HepG2 (cell line): ENCODE results near the gene NAV2. TPM values are rescaled to one million over a fixed set of nuclear protein-coding genes. Genes with fewer than 3 reads are reported as not detected.

ENCODE experiments used
- CC2D1A ChIP-seq: sonication (generic); formaldehyde crosslinking; IDR thresholded peaks from 2 replicates; pipeline ENCODE4 v1.8.1; 2023; ENCODE audit warnings: mild to moderate bottlenecking, missing genetic modification reagents
- ESRRA ChIP-seq: sonication (generic); formaldehyde crosslinking; IDR thresholded peaks from 2 replicates; pipeline ENCODE4 v1.5.1; 2020; ENCODE audit warnings: mild to moderate bottlenecking, low read depth, missing genetic modification reagents
- FOSL2 ChIP-seq: sonication (generic); formaldehyde crosslinking; IDR thresholded peaks from 2 replicates; pipeline ENCODE4 v1.4.0; 2020; ENCODE audit warnings: missing genetic modification reagents
- GZF1 ChIP-seq: sonication (generic); formaldehyde crosslinking; IDR thresholded peaks from 2 replicates; pipeline ENCODE4 v1.5.1; 2020; ENCODE audit warnings: mild to moderate bottlenecking, missing genetic modification reagents
- IRF2 ChIP-seq: IDR thresholded peaks from 2 replicates; pipeline ENCODE4 v1.6.1; 2018; ENCODE audit warnings: missing genetic modification reagents, missing compliant biosample characterization
- KDM5B ChIP-seq: sonication (generic); formaldehyde crosslinking; IDR thresholded peaks from 2 replicates; pipeline ENCODE4 v1.4.0; 2020; ENCODE audit warnings: missing genetic modification reagents, mild to moderate bottlenecking, borderline replicate concordance
- KLF9 ChIP-seq: IDR thresholded peaks from 2 replicates; pipeline ENCODE4 v1.6.1; 2016; ENCODE audit warnings: low read depth
- MEF2D ChIP-seq: sonication (generic); formaldehyde crosslinking; IDR thresholded peaks from 2 replicates; pipeline ENCODE4 v1.5.1; 2020; ENCODE audit warnings: mild to moderate bottlenecking, missing genetic modification reagents
- MYC ChIP-seq: sonication (generic); formaldehyde crosslinking; IDR thresholded peaks from 2 replicates; pipeline ENCODE4 v1.9.0; 2021; ENCODE audit warnings: missing genetic modification reagents, borderline replicate concordance
- PAWR ChIP-seq: sonication (generic); formaldehyde crosslinking; IDR thresholded peaks from 2 replicates; pipeline ENCODE4 v1.4.0; 2020; ENCODE audit warnings: missing genetic modification reagents, mild to moderate bottlenecking, borderline replicate concordance
- POLR2A ChIP-seq, 2 experiments: IDR thresholded peaks; 2 replicates each; pipeline ENCODE4 v1.6.1; 2011; ENCODE audit warnings: low read depth in 2 of 2, low read length in 2 of 2, mild to moderate bottlenecking in 1 of 2, moderate library complexity in 1 of 2; ENCODE audit not compliant: insufficient read depth in 1 of 2
- SIX4 ChIP-seq: sonication (generic); formaldehyde crosslinking; IDR thresholded peaks from 2 replicates; pipeline ENCODE4 v1.4.0; 2020; ENCODE audit warnings: missing genetic modification reagents
- SMC3 ChIP-seq: IDR thresholded peaks from 2 replicates; pipeline ENCODE4 v1.6.1; 2011; ENCODE audit warnings: low read length, improper control_type of control experiment
- SOX5 ChIP-seq: IDR thresholded peaks from 2 replicates; pipeline ENCODE4 v1.6.1; 2016; ENCODE audit warnings: borderline replicate concordance
- ZBTB7B ChIP-seq: sonication (generic); formaldehyde crosslinking; IDR thresholded peaks from 2 replicates; pipeline ENCODE4 v1.4.0; 2020; ENCODE audit warnings: missing genetic modification reagents
- ZMYM4 ChIP-seq: sonication (generic); formaldehyde crosslinking; IDR thresholded peaks from 2 replicates; pipeline ENCODE4 v1.8.1; 2023; ENCODE audit warnings: mild to moderate bottlenecking, missing genetic modification reagents
- ZNF292 ChIP-seq: sonication (generic); formaldehyde crosslinking; IDR thresholded peaks from 2 replicates; pipeline ENCODE4 v1.8.1; 2022; ENCODE audit warnings: mild to moderate bottlenecking, low read depth, missing genetic modification reagents, borderline replicate concordance
- ZNF556 ChIP-seq: sonication (generic); formaldehyde crosslinking; IDR thresholded peaks from 2 replicates; pipeline ENCODE4 v1.4.0; 2020; ENCODE audit warnings: mild to moderate bottlenecking, missing genetic modification reagents, borderline replicate concordance
- ZNF619 ChIP-seq: sonication (generic); formaldehyde crosslinking; IDR thresholded peaks from 2 replicates; pipeline ENCODE4 v1.4.0; 2020; ENCODE audit warnings: mild to moderate bottlenecking, missing genetic modification reagents
- polyA plus RNA-seq, 8 experiments: library from polyadenylated mRNA; depleted of rRNA in 3 of 8; stranded (reverse) in 7 of 8; unstranded in 1 of 8; fragments of >200 nt; fragmentation: Illumina TruSeq in 4 of 8; extraction: Trizol in 4 of 8; gene quantifications; 2 replicates each; pipeline versions ENCODE4 v1.2.1 to v1.2.3, GENCODE V29; 2011 to 2016; ENCODE audit warnings: low read depth in 4 of 8, missing spikeins in 1 of 8, mixed read lengths in 1 of 8; ENCODE audit not compliant: insufficient read depth in 1 of 8
- total RNA-seq, 5 experiments: library from RNA; depleted of rRNA; stranded (reverse); fragments of >200 nt; fragmentation: Illumina TruSeq; extraction: Trizol; gene quantifications; 2 replicates each; pipeline ENCODE4 v1.2.3, GENCODE V29; 2016; ENCODE audit warnings: low read depth in 1 of 5
- TF ChIP-seq, protein P1 (sequence below): IDR thresholded peaks from 2 replicates; pipeline ENCODE4 v1.6.1; 2012; ENCODE audit warnings: inconsistent platforms
- TF ChIP-seq, protein P2 (sequence below): sonication (generic); formaldehyde crosslinking; IDR thresholded peaks from 2 replicates; pipeline ENCODE4 v1.5.0; 2020; ENCODE audit warnings: missing genetic modification reagents, mild to moderate bottlenecking, borderline replicate concordance
- TF ChIP-seq, protein P3 (sequence below): sonication (generic); formaldehyde crosslinking; IDR thresholded peaks from 2 replicates; pipeline ENCODE4 v1.5.1; 2020; ENCODE audit warnings: mild to moderate bottlenecking, missing genetic modification reagents, moderate library complexity
- TF ChIP-seq, protein P4 (sequence below): sonication (generic); formaldehyde crosslinking; IDR thresholded peaks from 2 replicates; pipeline ENCODE4 v1.8.0; 2022; ENCODE audit warnings: mild to moderate bottlenecking, missing genetic modification reagents, moderate library complexity

The NAV2 gene
- total and polyA plus RNA-seq, 2 of the 13 experiments (the other 11 are each of a cell fraction or from before 2014, with no cell fraction given) = 9.3 to 34.6 TPM

DNA sequence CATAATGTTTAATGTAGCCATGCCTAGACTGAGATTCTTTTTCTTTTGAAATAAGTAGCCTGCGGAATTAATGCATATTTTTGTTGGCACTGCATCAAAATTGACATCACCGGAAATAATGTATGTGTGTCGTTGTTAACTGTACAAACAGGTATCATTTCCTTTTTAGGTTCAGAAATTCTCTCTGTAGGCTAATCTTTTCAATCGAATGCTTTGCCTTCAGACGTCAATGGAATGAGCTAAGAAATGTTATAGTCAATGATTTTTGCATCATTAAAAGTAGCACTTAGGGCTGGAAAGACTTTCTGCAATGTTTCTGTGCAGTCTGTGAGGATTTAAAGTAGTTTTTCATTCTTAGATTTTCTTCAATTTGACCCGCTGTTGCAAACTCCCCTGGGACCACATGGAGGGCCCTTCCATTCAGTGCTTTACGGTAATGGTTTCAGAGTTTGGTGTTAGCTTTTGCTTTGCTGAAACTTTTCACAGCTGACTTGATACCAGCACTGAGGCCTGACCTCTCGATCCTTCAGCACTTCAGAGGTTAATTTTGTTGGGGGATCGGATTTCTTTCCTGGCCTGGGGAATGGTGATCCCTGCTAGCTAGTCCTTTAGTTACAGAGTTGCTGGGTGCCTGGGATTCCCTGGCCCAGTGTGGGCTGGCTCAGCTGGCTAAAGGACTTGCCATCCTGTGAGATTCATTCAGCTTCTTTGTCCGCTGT lies 309.9 kb downstream of the NAV2 start (continued):
- TF ChIP-seq, protein P1, sequence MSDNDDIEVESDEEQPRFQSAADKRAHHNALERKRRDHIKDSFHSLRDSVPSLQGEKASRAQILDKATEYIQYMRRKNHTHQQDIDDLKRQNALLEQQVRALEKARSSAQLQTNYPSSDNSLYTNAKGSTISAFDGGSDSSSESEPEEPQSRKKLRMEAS = peak; percentile 40
- TF ChIP-seq ZNF556 (CRISPR knock-in tag) (no peak), SMC3 (0 out of 2 replicates have a peak, but pooled peaks have one; percentile 9), POLR2A (IDR thresholded peaks at IDR 0.05; ENCODE audit: insufficient read depth in 1 of 2, low read depth in 2 of 2, low read length in 2 of 2) (0 out of 4 replicates have a peak, but pooled peaks of 1 of the 2 experiments have one; percentile 29), MEF2D (no peak), CC2D1A (CRISPR knock-in tag) (no peak), MYC (CRISPR knock-in tag) (peak; percentile 36; the same call in 1 of the 2 replicates), KLF9 (CRISPR knock-in tag) (0 out of 2 replicates have a peak, but pooled peaks have one; percentile 64), IRF2 (CRISPR knock-in tag) (0 out of 2 replicates have a peak, but pooled peaks have one; percentile 6), SOX5 (CRISPR knock-in tag) (0 out of 2 replicates have a peak, but pooled peaks have one; percentile 20), SIX4 (peak; percentile 83), ESRRA (CRISPR knock-in tag) (no peak), FOSL2 (CRISPR knock-in tag) (0 out of 2 replicates have a peak, but pooled peaks have one; percentile 18), KDM5B (CRISPR knock-in tag) (0 out of 2 replicates have a peak, but pooled peaks have one; percentile 28), GZF1 (CRISPR knock-in tag) (peak; percentile 100), ZMYM4 (peak; percentile 30; the same call in 1 of the 2 replicates), ZNF619 (CRISPR knock-in tag) (0 out of 2 replicates have a peak, but pooled peaks have one; percentile 31), ZNF292 (CRISPR knock-in tag) (peak; percentile 49; the same call in 1 of the 2 replicates), PAWR (CRISPR knock-in tag) (no peak), ZBTB7B (CRISPR knock-in tag) (peak; percentile 52; the same call in 1 of the 2 replicates)
- TF ChIP-seq, protein P2, sequence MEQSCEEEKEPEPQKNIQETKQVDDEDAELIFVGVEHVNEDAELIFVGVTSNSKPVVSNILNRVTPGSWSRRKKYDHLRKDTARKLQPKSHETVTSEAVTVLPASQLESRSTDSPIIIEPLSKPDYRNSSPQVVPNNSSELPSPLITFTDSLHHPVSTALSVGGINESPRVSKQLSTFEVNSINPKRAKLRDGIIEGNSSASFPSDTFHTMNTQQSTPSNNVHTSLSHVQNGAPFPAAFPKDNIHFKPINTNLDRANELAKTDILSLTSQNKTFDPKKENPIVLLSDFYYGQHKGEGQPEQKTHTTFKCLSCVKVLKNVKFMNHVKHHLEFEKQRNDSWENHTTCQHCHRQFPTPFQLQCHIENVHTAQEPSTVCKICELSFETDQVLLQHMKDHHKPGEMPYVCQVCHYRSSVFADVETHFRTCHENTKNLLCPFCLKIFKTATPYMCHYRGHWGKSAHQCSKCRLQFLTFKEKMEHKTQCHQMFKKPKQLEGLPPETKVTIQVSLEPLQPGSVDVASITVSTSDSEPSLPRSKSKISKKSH (CRISPR knock-in tag) = no peak
- TF ChIP-seq, protein P3, sequence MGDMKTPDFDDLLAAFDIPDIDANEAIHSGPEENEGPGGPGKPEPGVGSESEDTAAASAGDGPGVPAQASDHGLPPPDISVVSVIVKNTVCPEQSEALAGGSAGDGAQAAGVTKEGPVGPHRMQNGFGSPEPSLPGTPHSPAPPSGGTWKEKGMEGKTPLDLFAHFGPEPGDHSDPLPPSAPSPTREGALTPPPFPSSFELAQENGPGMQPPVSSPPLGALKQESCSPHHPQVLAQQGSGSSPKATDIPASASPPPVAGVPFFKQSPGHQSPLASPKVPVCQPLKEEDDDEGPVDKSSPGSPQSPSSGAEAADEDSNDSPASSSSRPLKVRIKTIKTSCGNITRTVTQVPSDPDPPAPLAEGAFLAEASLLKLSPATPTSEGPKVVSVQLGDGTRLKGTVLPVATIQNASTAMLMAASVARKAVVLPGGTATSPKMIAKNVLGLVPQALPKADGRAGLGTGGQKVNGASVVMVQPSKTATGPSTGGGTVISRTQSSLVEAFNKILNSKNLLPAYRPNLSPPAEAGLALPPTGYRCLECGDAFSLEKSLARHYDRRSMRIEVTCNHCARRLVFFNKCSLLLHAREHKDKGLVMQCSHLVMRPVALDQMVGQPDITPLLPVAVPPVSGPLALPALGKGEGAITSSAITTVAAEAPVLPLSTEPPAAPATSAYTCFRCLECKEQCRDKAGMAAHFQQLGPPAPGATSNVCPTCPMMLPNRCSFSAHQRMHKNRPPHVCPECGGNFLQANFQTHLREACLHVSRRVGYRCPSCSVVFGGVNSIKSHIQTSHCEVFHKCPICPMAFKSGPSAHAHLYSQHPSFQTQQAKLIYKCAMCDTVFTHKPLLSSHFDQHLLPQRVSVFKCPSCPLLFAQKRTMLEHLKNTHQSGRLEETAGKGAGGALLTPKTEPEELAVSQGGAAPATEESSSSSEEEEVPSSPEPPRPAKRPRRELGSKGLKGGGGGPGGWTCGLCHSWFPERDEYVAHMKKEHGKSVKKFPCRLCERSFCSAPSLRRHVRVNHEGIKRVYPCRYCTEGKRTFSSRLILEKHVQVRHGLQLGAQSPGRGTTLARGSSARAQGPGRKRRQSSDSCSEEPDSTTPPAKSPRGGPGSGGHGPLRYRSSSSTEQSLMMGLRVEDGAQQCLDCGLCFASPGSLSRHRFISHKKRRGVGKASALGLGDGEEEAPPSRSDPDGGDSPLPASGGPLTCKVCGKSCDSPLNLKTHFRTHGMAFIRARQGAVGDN (CRISPR knock-in tag) = peak; percentile 22; the same call in 1 of the 2 replicates
- TF ChIP-seq, protein P4, sequence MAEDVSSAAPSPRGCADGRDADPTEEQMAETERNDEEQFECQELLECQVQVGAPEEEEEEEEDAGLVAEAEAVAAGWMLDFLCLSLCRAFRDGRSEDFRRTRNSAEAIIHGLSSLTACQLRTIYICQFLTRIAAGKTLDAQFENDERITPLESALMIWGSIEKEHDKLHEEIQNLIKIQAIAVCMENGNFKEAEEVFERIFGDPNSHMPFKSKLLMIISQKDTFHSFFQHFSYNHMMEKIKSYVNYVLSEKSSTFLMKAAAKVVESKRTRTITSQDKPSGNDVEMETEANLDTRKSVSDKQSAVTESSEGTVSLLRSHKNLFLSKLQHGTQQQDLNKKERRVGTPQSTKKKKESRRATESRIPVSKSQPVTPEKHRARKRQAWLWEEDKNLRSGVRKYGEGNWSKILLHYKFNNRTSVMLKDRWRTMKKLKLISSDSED (CRISPR knock-in tag) = no peak
